Measurements from ENCODE around the gene DUOX1. TPM values are rescaled to one million over a fixed set of nuclear protein-coding genes. Genes with fewer than 3 reads are reported as not detected.

DUOX1 gene
- total and polyA plus RNA-seq, 2 of the 13 experiments (the other 11 are each of a cell fraction or from before 2014, with no cell fraction given), result 0.03 TPM; not detected in 1

DNA sequence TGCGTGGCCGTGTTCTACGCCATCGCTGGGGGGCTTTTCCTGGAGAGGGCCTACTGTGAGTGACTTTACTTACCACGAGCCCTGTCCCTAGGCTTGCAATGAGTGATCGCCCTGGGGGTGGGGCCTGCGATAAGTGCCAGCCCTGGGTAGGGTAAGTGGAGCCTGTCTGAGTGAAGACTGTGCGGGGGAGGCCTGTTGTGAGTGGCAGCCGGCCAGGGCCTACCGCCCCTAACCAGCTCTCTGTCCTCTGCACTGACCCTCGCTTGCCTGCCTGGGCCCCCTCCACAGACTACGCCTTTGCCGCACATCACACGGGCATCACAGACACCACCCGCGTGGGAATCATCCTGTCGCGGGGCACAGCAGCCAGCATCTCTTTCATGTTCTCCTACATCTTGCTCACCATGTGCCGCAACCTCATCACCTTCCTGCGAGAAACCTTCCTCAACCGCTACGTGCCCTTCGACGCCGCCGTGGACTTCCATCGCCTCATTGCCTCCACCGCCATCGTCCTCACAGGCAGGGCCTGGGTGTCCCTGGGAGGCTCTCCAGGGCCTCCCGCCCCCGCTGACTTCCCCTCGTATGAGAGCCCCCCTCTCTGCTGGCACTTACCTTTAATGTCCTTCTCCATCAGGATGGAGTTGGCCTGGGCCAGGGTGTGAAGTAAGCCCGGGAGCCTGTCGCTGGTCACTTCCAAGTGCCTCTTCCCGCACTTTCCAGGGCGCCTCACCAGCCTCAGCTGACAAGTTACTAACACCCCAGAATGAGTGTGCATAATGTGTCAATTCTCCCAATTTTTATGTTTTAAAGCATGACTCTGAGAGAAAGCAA is 22.4 kb downstream of the DUOX1 start:
- ATAC-seq (no peak), FAIRE-seq (no peak), DNase-seq (ENCODE audit: low spot score) (no peak)
- Histone ChIP-seq H3K27me3 (ENCODE audit: control insufficient read depth in 1 of 2, insufficient read depth in 2 of 2, low read length in 2 of 2) (peaks cover 0 to 5% of the 10 kb centered on the region in 2 experiments; a peak in 1 of 5 replicates), H3K36me3 (replicated peaks in 1 of 2; ENCODE audit: control insufficient read depth in 1 of 2, insufficient read depth in 2 of 2, low read length in 2 of 2) (no peaks in the 10 kb centered on the region), H3K9ac (ENCODE audit: insufficient read depth, low read depth, low read length) (no peak overlapping the region), H2AFZ (ENCODE audit: low read length) (no peak overlapping the region), H3K27ac (ENCODE audit: extremely low read length, insufficient read depth, low read length) (no peak overlapping the region), H4K20me1 (ENCODE audit: insufficient read depth, low read length) (no peaks in the 10 kb centered on the region), H3K9me3 (ENCODE audit: low read length) (no peaks in the 10 kb centered on the region), H3K4me1 (ENCODE audit: insufficient read depth, low read length) (peaks cover 5% of the 10 kb centered on the region), H3K79me2 (ENCODE audit: insufficient read depth, low read length) (no peaks in the 10 kb centered on the region), H3K4me3 (replicated peaks in 1 of 3; ENCODE audit: insufficient read depth in 1 of 3, low read depth in 2 of 3, low read length in 3 of 3) (no peak overlapping the region), H3K4me2 (ENCODE audit: low read depth, low read length) (no peak overlapping the region)
- intact Hi-C loops (cut with micrococcal nuclease; ENCODE audit: unreplicated experiment) (no loop called here), in situ Hi-C loops (cut with HindIII; ENCODE audit: extremely low pct_ligation_motif_present, low pct_unique_long_range_greater_than_20kb) (no loop called here)
- CTCF ChIA-PET (ENCODE audit: low intra/inter-chr PET ratio, low total read pairs), result no interaction called here
- WGBS (ENCODE audit: low lambda C conversion rate), result 94% methylated on average over 29 of the region's 36 CpGs
- TF ChIP-seq ZNF225 (CRISPR knock-in tag; IDR thresholded peaks at IDR 0.05), result no peak
- TF ChIP-seq USF2 (IDR thresholded peaks at IDR 0.05; ENCODE audit: low read depth, low read length), result no peak
- TF ChIP-seq USF2 (CRISPR knock-in tag; IDR thresholded peaks at IDR 0.05; ENCODE audit: borderline replicate concordance), result no peak
- no peak for TF ChIP-seq NFE2L1 (CRISPR knock-in tag; IDR thresholded peaks at IDR 0.05; ENCODE audit: borderline replicate concordance)
- no peak for TF ChIP-seq ZNF704 (CRISPR knock-in tag; IDR thresholded peaks at IDR 0.05; ENCODE audit: borderline replicate concordance)
- no peak for TF ChIP-seq SIN3B (IDR thresholded peaks at IDR 0.05; ENCODE audit: low read length)
- TF ChIP-seq MYNN (CRISPR knock-in tag; IDR thresholded peaks at IDR 0.05; ENCODE audit: low read depth), result no peak
- TF ChIP-seq AGO2 (optimal IDR thresholded peaks at IDR 0.05; ENCODE audit: low read depth, low read length), result peak; percentile 73
- POLR2A ChIA-PET, result no interaction called here
- no TSS peak for BruUV-seq (replicated peaks)
